Psoas muscle (tissue), 8 donors: Measurements from ENCODE around the gene NUP210L. TPM values are rescaled to one million over a fixed set of nuclear protein-coding genes. Genes with fewer than 3 reads are reported as not detected.
"Not testable (repeated sequence)": the region's sequence is repeated elsewhere in the genome, so short reads cannot be mapped to it uniquely, and the experiment has no call there.

Experiments used
- ATAC-seq, 4 donors: fragments of 200-7000 bp; cut with Tn5 transposase; one replicate each; pipeline ENCODE4 v1.9.1; 2020; ENCODE audit warnings: moderate library complexity in 3 of 4, mild to moderate bottlenecking in 2 of 4
- DNase-seq, 2 donors: peaks; one replicate each; pipeline ENCODE4 v3.0.0-alpha.2; 2020
- H3K27ac ChIP-seq: fragments of 200-600 bp; one replicate; pipeline ENCODE4 v1.8.0; 2022
- H3K27me3 ChIP-seq, 3 donors: fragments of 200-600 bp in 1 of 3; one replicate each; pipeline versions ENCODE4 v1.6.1 to v1.8.0; 2013 to 2022; ENCODE audit warnings: low read length in 2 of 3, mild to moderate bottlenecking in 2 of 3, moderate library complexity in 1 of 3; ENCODE audit not compliant: insufficient read depth in 3 of 3
- H3K36me3 ChIP-seq, 2 donors: fragments of 200-600 bp in 1 of 2; one replicate each; pipeline versions ENCODE4 v1.6.1 to v1.8.0; 2013 to 2022; ENCODE audit warnings: low read depth in 1 of 2, mild to moderate bottlenecking in 1 of 2, moderate library complexity in 1 of 2; ENCODE audit not compliant: insufficient read depth in 1 of 2
- H3K4me1 ChIP-seq: fragments of 200-600 bp; one replicate; pipeline ENCODE4 v1.8.0; 2022
- H3K4me3 ChIP-seq: fragments of 200-600 bp; one replicate; pipeline ENCODE4 v1.8.0; 2022; ENCODE audit warnings: mild to moderate bottlenecking
- H3K9me3 ChIP-seq: fragments of 200-600 bp; one replicate; pipeline ENCODE4 v1.8.0; 2022
- CTCF ChIP-seq: fragments of 200-600 bp; IDR thresholded peaks from one replicate; pipeline ENCODE4 v1.8.0; 2022; ENCODE audit warnings: antibody characterized with exemption
- WGBS, 3 donors: extraction: QIAGEN DNeasy Blood & Tissue Kit; methylation state at CpG; one replicate each; pipeline versions ENCODE4 v1.1.6 to v1.1.7; 2013; 5-methylcytosine and 5-hydroxymethylcytosine counted together
- intact Hi-C, 2 donors: fragments of 100-400 bp; cut with DNase I; formaldehyde crosslinking; loops; one replicate each; pipeline versions ENCODE4 v1.11.0 to v1.14.2; 2022
- polyA plus RNA-seq, 3 donors: library from polyadenylated mRNA; stranded (reverse); fragments of 200-250 nt; gene quantifications; one replicate each; pipeline ENCODE4 v1.2.3, GENCODE V29; 2013
- total RNA-seq, 4 donors: library from RNA; stranded (reverse); fragmentation: NEBNext Ultra II Directional in 2 of 4; extraction: Animal tissue kit (Norgen Biotek cat#: 25700) in 2 of 4; gene quantifications; one replicate each; pipeline versions ENCODE4 v1.2.1 to v1.2.4, GENCODE V29; 2021 to 2023
- donor health status: healthy with polysubstance abuse.
- donor health status: DM: no; HTN: no; CAD: no; lungs with moderate emphysema.
- donor health status: Bipolar disorder and iron deficiency.
- donor health status: healthy.
- donor health status: DM: yes; HTN: yes; CAD: no.
- donor health status: DM: no; HTN: no; CAD: no.
- donor health status: DM: no; HTN: no; CAD: no.
- donor health status: DM: yes; HTN: yes; CAD: no.

NUP210L gene
- total and polyA plus RNA-seq, 7 donors, result 0.01 to 3.0 (median 0.19) TPM; not detected in 2

- Histone ChIP-seq H3K4me1 (no peaks in the 10 kb centered on the region), H3K9me3 (no peaks in the 10 kb centered on the region), H3K4me3 (no peak overlapping the region), H3K27me3 (no peaks in the 10 kb centered on the region), H3K36me3 (no peaks in the 10 kb centered on the region), H3K27ac (no peak overlapping the region)
- no peak for TF ChIP-seq CTCF
- DNase-seq (no peak), ATAC-seq (no peak)
- intact Hi-C loops, result no loop called here
- WGBS, 3 donors, result 57 to 69% (median 66%) methylated on average over 2 of the region's 2 CpGs
These were observed 25.4 kb downstream of the NUP210L start for GRCh38 chr1:154129391-154129970.

- H3K4me3 ChIP-seq, intact Hi-C loops, DNase-seq, ATAC-seq, H3K36me3 ChIP-seq, H3K27ac ChIP-seq, H3K4me1 ChIP-seq, H3K27me3 ChIP-seq, H3K9me3 ChIP-seq: not testable (repeated sequence)
- 93 to 96% (median 94%) methylated on average over 11 of the region's 11 CpGs for WGBS, 3 donors
These were observed 31.7 kb downstream of the NUP210L start for GRCh38 chr1:154123205-154123604.

- Histone ChIP-seq H3K27me3 (no peaks in the 10 kb centered on the region), H3K4me1 (no peaks in the 10 kb centered on the region), H3K36me3 (no peaks in the 10 kb centered on the region), H3K4me3 (no peak overlapping the region), H3K27ac (no peak overlapping the region), H3K9me3 (no peaks in the 10 kb centered on the region)
- 72 to 81% (median 80%) methylated on average over 5 of the region's 5 CpGs for WGBS, 3 donors
- intact Hi-C loops, result loop anchor here in 1 of 2 donors (10.0 kb wide), 1 partner anchor 103 kb away; no protein-coding TSS in a partner anchor
- DNase-seq, result no peak
- no peak for TF ChIP-seq CTCF
- ATAC-seq, result no peak
These were observed 37.2 kb downstream of the NUP210L start for GRCh38 chr1:154117642-154118041.

GRCh38 chr1:154115180-154115579, 39.7 kb downstream of the NUP210L start:
- Histone ChIP-seq H3K36me3 (no peaks in the 10 kb centered on the region), H3K4me1 (no peaks in the 10 kb centered on the region), H3K4me3 (no peak overlapping the region), H3K27me3 (no peaks in the 10 kb centered on the region), H3K27ac (no peak overlapping the region), H3K9me3 (no peaks in the 10 kb centered on the region)
- intact Hi-C loops, result loop anchor here in 1 of 2 donors (10.0 kb wide), 1 partner anchor 100 kb away; no protein-coding TSS in a partner anchor
- ATAC-seq (no peak), DNase-seq (no peak)
- TF ChIP-seq CTCF, result no peak
- 43 to 47% (median 47%) methylated on average over 1 of the region's 1 CpG for WGBS, 3 donors

- Histone ChIP-seq H3K9me3 (no peaks in the 10 kb centered on the region), H3K27ac (no peak overlapping the region), H3K27me3 (no peaks in the 10 kb centered on the region), H3K4me1 (no peaks in the 10 kb centered on the region), H3K36me3 (no peaks in the 10 kb centered on the region), H3K4me3 (no peak overlapping the region)
- ATAC-seq (no peak), DNase-seq (no peak)
- no peak for TF ChIP-seq CTCF
- intact Hi-C loops, result no loop called here
- WGBS, 3 donors, result 73 to 81% (median 80%) methylated on average over 3 of the region's 3 CpGs
These were observed 50.3 kb downstream of the NUP210L start for GRCh38 chr1:154104433-154105082.

GRCh38 chr1:154100141-154100540, 54.7 kb downstream of the NUP210L start:
- H3K4me1 ChIP-seq, H3K27me3 ChIP-seq, ATAC-seq, intact Hi-C loops, DNase-seq, H3K4me3 ChIP-seq, H3K9me3 ChIP-seq, H3K27ac ChIP-seq, H3K36me3 ChIP-seq: not testable (repeated sequence)
- WGBS, 3 donors, result 92 to 93% (median 92%) methylated on average over 5 of the region's 5 CpGs
